NCI-H446 treated with DMSO at 0.1 percent for 48 hours (cell line): ENCODE measurements around the gene TBC1D22A.

ENCODE experiments used
- DNase-seq: peaks from one replicate; lab custom pipeline; 2025; lab: John Stamatoyannopoulos, UW

The TBC1D22A gene

DNA sequence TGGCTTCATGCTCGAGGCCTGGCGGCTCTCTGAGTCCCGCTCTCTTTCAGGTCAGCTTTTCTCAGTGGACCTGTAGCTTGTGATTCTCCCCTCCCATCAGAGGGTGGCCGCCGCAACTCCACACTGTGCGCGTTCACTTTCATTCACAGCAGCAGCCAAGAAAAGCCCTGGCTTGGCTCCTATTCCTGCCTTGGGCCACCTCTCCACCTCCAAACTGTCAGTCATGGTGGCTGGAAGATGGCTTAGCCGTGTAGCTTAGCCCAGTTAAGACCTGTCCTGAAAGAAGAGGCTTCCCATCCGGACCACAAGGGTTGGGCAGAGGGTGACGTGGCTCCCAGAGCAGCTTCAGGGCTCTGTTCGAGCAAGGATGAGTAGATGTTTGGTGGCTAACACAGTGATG lies 125.5 kb downstream of the TBC1D22A start:
- DNase-seq, result no peak

DNA sequence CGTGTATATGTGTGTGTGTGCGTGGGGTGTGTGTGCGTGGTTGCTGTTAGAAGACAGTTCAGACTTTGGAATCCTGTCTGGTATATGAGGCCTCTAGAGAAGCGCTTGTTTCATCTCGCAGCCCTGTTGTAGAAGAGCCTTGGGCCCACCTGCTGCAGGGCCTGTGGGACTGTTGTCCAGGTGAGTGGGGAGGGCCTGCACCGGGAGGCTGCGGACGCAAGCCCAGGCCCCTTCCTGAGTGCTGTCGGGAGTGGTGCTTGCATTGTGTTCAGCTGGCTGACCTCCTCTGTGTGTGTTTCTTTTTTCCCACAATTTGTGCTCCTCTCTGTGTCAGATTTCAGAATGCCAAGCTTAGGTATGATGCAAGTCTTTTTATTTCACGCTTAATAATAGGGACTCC lies 128.4 kb downstream of the TBC1D22A start:
- no peak for DNase-seq

DNA sequence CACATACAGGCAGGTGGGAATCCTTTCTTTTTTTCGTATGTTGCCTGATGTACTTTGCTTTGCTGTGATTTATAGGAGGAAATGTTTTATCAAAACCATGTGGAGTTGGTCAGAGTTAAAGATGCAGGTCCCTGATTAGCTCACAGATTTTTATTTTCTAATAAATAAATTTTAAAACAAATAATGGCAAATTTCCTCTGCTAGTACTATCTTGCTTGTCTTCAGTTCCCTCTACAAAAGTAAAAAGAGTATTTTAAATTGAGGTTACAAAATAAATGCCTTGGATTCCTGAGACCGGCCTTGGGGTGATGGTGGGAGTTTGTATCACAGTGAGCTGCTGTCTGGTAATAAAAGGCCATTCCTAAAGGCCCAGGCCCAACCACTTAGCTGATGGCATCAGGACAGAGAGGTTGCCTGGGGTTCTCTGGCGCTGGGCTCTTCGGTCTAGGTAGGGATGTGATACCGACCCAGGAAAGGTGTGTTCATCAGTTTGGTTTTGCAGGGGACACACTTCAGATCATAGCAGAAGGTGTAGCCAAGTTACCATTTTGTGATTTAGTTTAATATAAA lies 129.0 kb downstream of the TBC1D22A start:
- DNase-seq, result no peak

DNA sequence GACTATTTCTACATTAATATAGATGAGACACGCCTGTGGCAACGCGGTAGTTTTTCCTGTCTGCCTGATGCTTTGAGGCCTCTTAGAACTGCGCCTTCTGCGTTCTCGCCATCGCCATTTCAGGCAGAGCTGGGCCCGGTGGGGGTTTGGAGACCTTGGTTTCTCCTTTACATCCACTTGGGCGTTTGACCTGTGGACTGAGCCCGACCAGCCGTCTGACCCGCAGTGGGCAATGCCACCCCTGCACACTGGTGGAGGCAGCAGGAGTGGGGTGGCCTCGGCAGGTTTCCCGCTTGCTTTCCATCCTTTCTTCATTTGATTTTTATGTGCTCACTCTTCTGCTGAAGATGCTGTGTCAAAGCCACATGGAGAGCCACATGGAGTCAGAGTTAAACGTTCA lies 130.4 kb downstream of the TBC1D22A start:
- DNase-seq, result no peak

DNA sequence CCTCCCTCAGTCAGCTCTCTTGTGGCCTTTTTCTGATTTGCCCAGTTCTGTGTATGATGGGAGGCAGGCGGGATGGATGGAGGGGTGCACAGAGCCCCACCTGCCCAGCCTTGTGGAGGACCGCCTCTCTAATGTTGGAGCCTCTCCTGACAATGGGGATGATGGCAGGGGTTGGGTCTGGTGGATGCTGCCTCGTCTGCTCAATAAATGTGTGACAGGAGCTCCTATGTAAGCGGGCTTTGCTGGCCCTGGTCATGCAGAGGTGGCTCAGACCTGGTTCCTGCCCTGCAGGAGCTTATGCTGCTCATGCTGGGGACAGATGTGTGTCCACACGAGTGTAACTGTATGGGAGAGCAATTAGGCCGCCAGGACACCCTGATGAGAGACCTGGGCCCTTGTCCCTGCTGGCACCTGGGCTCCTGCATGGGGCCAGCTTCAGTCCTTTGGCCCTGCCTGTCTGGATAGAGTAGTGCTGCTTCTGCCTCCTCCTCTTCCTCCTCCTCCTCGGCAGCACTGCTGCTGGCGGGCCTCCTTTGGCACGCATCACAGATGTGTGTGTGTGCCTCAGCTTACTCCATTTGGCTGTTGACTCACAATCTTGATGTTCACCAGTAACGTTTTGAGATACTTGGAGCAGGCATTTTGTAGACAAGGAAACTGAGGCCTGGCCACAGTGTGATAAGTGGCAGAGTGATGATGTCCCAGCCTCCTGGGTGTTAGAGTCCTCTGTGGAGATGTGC lies 131.0 kb downstream of the TBC1D22A start:
- DNase-seq, result no peak

DNA sequence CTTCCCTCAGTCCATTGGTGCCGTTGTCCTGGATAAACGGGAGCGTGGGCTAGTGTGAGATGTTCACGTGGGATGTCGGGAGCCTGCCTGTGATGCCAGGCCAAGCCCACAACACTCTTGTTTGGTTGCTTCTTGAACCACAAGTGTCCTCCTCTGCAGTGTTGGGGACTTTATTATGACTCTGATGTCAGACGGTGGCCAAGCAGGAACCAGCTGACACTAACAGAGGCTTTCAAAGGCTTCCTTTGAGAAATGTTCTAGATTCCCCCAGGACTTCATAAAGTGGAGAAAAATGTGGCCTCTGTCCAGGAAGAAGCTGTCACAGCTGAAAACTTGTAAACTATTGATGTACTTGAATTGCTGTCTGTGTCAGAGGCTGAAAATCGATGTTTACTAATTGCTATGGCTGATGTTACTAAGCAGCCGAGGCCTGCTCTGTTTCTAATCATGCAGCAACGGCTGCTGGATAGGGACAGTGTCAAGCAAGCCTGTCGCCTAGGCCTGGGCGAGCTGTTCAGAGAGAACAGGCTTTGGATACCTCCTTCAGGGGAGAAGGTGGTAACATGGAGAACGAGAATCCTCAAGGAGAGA lies 131.7 kb downstream of the TBC1D22A start:
- no peak for DNase-seq

DNA sequence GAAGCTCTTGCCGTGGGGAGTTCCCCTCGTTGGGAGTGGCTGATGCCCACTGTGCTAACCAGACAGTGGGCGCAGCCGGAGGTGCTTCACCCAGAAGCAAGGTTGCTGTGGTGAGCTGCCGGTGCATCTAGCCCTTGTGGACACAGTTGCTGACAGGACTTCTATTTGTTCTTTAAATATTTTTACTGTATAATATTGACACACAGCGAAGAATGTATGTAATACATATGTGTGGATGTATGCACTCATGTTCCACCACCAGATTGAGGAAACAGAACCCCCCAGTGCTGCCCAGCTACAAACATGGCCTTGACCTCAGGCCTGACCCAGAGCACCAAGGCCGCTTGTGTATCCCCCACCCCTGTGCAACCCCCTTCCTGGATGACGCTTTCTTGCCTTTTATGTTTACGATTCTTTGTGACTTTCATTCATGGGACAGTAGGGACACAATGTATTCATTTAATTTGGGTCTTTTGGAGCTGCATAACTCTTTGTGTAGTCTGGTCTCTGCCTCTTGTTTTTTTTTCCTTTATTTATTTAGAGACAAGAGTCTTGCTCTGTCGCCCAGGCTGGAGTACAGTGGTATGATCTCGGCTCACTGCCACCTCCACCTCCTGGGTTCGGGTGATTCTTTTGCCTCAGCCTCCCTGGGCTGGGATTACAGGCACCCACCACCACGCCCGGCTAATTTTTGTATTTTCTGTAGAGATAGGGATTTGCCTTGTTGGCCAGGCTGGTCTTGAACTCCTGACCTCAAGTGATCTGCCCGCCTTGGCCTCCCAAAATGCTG lies 132.6 kb downstream of the TBC1D22A start:
- no peak for DNase-seq

DNA sequence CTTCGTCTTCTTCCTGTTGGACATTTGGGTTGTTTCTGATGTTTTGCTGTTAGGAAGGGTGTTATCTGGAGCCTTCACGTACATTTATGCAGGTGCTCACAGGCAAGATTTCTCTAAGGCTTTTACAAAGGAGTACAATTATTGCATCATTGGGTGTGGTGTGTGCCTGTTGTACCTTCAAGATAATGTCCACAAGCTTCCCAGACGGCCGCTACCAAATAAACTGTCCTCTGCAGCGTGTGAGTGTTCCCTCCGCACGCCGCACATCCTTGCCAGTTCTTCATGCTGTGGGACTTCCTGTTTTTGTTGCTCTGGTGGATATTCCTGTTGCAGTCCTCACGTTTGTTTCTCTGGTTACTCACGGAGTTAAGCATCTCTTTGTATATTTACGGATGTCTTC lies 133.3 kb downstream of the TBC1D22A start:
- no peak for DNase-seq

DNA sequence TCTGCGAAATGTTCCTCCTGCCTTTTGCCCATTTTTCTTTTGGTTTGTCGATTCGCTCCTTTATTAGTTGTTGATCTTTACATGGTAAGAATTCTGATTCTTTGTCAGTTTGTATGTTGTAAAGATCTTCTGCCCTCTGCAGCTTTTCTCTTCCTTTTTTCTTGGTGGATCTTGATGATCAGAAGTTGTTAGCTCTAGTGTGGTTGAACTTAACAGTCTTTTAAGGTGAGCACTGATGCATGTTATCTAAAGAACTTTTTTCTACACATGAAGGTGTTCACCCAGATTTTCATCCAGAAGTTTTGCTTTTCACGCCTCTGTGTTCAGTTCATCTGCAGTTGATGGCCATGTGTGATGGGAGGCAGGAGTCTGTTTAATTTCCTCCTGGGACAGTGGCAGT lies 133.7 kb downstream of the TBC1D22A start:
- DNase-seq, result no peak

DNA sequence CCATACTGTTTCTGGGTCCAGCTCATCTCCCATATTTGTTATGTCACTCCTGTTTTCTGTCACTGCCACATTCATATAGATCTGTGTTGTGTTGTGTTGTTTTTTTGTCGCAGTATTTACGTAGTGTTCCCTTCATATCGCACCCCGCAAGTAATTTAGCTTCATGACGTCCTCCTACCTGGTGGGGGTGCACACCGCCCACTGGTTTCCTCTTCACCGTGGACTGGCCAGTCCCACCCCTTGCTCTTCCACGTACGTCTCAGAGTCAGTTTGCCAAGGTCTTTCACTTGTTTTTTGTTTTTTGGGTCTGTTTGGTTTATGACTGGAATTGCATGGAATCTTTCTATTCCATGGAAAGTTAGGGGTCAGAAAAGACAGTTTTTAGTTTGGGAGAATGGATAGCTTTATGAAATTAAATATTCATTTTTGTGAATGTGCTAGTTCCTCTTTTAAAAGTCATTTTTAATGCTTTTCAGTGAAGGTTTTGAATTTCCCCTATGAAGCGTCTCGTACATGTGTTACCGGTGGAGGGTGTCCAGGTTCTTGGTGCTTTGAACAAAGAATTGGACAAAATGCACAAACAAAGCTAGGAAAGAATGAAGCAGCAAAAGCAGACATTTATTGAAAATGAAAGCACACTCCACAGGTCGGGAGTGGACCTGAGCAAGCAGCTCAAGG lies 134.3 kb downstream of the TBC1D22A start:
- no peak for DNase-seq

DNA sequence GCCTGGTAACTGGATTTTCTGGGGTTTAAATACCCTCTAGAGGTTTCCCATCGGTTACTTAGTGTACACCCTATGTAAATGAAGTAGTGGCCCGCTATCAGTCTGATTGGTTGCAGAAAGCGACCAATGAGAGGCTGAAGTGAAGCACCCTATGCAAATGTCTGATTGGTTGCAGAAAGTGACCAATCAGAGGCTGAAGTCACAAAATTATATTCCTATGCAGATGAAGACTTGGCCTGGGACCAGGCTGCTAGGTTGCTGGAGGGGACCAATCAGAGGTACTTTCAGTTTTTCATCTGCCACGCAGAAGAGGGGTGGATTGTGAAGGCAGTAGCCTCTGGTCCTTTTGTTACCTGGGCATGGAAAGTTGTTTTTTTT lies 134.8 kb downstream of the TBC1D22A start:
- DNase-seq, result no peak

DNA sequence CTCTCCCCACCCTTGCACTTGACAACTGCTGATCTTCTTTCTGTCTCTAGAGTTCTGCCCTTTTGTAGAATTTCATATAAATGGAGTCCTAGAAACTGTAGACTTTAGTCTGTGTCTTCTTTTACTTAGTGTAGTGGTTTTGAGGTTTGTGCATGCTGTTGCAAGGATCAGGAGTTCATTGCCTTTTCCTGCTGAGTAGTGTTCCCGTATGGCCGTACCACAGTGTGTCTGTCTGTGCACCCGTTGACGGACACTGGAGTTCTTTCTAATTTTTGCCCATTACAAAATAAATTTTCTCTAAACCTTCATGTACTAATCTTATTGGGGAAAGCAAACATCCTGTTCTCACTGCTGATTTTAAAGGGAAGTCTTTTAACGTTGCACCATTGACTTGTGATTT lies 138.1 kb downstream of the TBC1D22A start:
- no peak for DNase-seq

DNA sequence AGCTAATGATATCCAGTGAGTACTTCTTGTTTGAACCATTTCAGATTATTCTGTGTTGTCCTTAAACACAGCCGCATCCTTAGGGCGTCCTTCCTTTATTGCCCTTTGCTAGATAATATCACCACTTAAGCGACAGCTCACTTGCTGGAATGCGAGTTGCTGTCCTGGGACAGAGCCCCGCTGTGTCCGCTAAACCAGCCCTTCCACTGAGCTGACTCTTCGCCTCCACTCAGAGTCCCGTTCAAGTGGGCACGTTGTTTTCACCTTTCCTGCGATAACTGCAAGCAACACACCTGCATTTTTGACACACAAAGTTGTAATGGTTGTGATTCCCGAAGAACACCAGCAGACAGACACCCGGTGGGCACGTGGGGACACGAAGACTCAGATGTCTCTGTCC lies 140.0 kb downstream of the TBC1D22A start:
- DNase-seq, result no peak

DNA sequence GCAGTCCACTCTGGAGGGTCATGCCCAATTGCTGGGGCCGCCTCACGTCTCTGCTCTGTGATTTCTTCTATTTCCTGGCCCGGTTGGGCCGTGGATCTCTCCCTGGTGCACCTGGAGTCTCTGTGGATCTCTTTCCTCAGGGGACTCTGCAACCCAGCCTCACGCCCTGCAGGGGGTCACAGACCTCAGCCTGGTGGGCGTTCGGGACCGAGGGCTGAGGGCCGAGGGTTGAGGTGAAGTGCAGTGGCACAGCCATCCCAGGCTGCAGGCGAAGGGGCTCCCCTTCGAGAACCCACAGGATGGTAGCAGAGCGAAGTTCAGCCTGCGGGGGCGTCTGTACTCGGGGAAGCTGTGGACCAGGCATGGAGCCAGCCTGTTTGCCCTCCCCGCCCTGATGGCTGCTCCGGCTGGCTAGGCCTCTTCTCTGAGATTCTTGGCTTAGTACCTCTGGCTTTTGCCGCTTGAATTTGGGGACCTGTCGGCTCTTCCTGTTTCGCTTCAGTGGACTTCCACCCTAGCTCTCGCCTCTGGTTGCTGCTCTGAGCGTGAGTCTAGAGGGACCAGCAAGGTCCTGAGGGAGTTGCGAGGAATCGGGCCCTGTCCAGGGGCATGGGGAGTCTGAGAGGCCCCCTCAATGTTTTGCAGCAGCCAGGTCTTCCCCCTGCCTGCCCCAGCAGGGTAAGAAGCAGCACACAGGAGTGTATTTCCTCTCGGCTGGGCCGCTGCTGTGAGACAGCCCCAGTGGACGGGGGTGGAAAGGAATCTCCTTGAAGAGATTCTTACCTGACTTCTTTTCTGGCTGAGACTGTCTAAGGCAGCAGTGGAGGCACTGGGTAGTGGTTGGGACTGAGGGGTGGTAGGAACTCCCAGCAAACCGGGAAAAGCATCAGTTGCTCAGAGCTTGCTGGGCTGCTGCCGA lies 140.8 kb downstream of the TBC1D22A start:
- DNase-seq, result no peak

DNA sequence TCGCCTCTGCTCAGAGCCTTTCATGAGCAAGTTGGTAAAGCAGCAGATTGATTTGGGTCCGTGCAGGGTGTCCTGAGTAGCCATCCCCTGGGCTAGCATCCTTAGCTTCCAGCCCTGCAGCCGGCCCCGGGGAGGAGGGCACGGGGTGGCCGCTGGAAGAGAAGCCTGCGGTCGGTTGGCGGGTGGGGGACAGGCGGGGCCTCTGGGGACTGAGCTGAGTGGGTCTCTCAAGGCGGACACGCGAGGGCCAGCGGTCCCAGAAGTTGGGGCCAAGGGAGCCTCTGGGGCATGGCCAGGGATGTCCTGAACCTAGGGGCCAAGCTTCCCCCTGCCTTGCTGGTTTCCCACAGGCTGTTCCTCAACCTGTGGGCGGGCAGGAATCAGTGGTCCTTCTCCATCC lies 143.0 kb downstream of the TBC1D22A start:
- DNase-seq, result no peak

DNA sequence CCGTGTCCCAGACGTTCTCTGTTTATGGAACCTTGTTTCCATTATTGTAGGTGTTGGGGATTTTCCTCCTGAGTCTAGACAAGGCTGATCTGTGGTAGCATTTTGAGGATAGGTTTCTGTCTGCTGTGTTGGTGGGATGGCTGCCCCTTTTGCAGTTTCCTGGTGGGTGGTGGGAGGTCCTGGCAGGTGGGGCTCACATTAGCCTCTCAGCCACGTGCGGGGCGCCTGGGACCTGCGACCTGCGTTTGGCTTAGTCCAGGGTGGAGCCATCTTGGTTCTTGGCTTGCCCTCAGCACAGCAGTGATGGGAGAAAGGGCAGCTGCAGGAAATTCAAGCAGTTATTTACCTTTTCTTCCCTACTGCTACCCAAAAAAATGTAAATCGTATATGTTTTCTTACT lies 143.4 kb downstream of the TBC1D22A start:
- no peak for DNase-seq

DNA sequence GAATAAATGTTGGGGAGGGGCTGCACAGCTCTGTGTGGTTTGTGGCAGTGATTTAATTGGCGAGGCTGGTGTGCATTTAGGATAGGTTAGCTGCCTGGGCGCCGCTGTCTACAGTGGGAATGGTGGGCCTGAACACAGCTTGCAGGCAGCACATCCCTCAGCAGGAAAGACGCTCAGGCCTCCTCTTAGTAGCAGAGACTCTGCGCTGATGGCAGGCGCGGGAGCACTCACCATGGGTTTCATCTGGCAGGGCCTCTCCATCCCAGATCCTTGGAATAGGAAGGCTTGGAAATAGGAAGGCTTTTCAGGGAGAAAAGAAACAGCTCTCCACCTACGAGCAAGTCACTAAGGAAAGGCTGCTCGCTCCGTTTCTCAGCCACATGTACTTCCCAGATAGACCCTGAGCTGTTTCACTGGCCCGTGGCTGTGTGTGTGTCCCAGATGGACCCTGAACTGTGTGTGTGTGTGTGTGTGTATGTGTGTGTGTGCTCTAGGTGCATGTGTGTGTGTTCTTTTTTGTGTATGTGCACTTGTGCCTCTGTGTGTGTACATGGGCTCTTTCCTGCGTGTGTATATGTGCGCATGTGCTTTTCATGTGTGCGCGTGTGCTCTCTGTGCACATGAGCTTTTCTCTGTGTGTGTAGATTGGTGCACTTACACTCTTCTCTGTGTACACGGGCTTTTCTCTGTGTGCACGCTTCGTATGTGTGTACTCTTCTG lies 144.0 kb downstream of the TBC1D22A start:
- DNase-seq, result no peak

DNA sequence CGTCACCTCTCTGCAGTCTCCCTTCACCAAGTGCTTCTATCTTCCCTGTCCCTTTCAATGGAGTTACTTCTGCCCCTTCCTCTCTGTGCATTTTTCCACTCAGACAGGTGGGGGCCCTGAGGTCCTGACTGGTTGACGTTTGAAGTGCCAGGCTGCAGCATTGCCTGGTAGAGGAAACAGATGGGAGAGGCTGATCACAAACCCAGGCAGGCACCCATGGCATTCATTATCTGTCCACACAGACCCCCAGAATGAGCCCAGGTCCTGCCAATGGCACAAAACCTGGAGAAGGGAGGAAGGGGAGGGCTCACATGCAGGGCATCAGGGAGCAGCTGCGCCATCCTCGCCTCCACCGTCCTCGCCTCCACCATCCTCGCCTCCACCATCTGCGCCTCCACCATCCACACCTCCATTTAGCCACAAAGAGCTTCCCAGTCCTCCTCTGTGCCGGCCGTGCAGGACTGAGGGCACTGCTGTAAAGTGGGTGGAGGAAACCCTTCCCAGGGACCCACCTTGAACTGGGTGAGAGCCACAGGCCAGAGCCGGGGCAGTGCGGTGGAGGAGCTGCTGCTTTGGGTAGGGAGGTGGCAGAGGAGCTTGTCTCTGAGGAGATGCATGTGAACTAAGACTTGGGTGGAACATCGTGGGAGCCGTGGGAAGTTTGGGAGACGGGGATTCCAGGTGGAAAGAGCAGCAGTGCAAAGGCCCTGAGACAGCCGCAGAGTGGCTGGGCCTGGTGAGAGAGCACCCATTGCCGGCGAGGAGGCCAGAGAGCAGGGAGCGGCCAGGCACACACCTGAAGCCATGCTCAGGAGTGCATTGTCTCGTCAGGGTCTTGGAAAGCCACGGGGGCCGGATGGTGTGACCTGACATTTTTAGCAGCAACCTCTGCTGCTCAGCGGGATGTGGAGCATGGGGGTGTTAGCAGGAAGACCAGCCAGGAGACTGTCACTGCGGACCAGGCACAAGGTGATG lies 145.1 kb downstream of the TBC1D22A start:
- no peak for DNase-seq

DNA sequence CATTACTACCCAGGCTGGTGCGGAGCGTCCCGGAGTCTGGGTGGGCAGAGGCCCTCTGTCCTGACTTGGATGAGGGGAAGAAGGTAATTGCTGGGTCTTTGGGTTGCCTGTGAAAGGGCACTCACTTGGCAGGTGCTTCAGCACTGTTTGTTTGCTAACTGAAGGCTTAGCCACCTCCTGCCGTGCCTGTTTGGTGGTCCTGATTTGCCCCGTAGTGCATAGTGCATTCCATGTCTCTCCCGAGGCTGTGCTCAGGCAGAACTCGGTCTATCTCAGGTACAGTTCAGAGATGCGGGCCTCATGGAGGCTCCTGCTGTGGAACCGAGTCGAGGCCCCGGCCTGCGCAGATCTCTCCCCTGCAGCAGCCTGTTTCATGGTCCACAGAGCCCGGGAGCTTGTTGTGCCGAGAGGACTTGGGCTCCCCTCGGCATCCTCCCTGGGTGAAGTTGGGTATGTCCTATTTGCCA lies 146.2 kb downstream of the TBC1D22A start:
- no peak for DNase-seq
